CD4-positive, alpha-beta T cell treated with Interferon gamma for 1 hour (primary cell): Measurements from ENCODE around the gene SLC29A1.
A peak's percentile ranks its signal among the peaks of the same experiment; 100 is the strongest.
"Not testable (repeated sequence)": the region's sequence is repeated elsewhere in the genome, so short reads cannot be mapped to it uniquely, and the experiment has no call there.

Source experiments
- DNase-seq: peaks from one replicate; pipeline ENCODE4 v3.0.0-alpha.2; 2020

Gene SLC29A1

GRCh38 chr6:44196351-44196750, 27.0 kb upstream of the SLC29A1 start:
- not testable (repeated sequence) for DNase-seq

- no peak for DNase-seq
These were observed 24.7 kb upstream of the SLC29A1 start for GRCh38 chr6:44198684-44199083.

GRCh38 chr6:44199883-44200282, 23.5 kb upstream of the SLC29A1 start:
- no peak for DNase-seq

GRCh38 chr6:44201200-44201599, 22.2 kb upstream of the SLC29A1 start:
- DNase-seq, result no peak

- DNase-seq, result no peak
These were observed 21.6 kb upstream of the SLC29A1 start for GRCh38 chr6:44201638-44202303.

- DNase-seq, result no peak
These were observed 20.9 kb upstream of the SLC29A1 start for GRCh38 chr6:44202332-44202971.

- DNase-seq, result no peak
These were observed 20.2 kb upstream of the SLC29A1 start for GRCh38 chr6:44202972-44203750.

- no peak for DNase-seq
These were observed 19.4 kb upstream of the SLC29A1 start for GRCh38 chr6:44203955-44204354.

GRCh38 chr6:44207966-44208365, 15.4 kb upstream of the SLC29A1 start:
- no peak for DNase-seq

- no peak for DNase-seq
These were observed 12.1 kb upstream of the SLC29A1 start for GRCh38 chr6:44211284-44211683.

GRCh38 chr6:44214307-44214706, 9.1 kb upstream of the SLC29A1 start:
- DNase-seq, result no peak

- no peak for DNase-seq
These were observed 6.6 kb upstream of the SLC29A1 start, which contains the start of gene MYMX for GRCh38 chr6:44216677-44217331. Gene MYMX (plus strand): TSS chr6:44216926. CDS start chr6:44217472, 546 bp downstream.

GRCh38 chr6:44217332-44218143, 5.9 kb upstream of the SLC29A1 start:
- DNase-seq, result no peak

- DNase-seq, result peak; percentile 32
These were observed 4.2 kb upstream of the SLC29A1 start for GRCh38 chr6:44219053-44219814.

- DNase-seq, result no peak
These were observed 3.3 kb upstream of the SLC29A1 start for GRCh38 chr6:44219815-44220784.

- no peak for DNase-seq
These were observed 2.5 kb upstream of the SLC29A1 start for GRCh38 chr6:44220913-44221290.

- peak; percentile 78 for DNase-seq
These were observed 2.0 kb upstream of the SLC29A1 start for GRCh38 chr6:44221291-44221960.

- no peak for DNase-seq
These were observed 1.4 kb upstream of the SLC29A1 start for GRCh38 chr6:44221961-44222335.

- no peak for DNase-seq
These were observed 693 bp upstream of the SLC29A1 start for GRCh38 chr6:44222486-44223318.
